Activated naive CD4-positive, alpha-beta T cell (primary cell): ENCODE measurements around the gene RYR2.
"Not testable (repeated sequence)": the region's sequence is repeated elsewhere in the genome, so short reads cannot be mapped to it uniquely, and the experiment has no call there.

Experiments
- DNase-seq, 4 experiments: peaks; one replicate each; lab custom pipeline; 2025; lab: John Stamatoyannopoulos, UW

Gene RYR2

DNA sequence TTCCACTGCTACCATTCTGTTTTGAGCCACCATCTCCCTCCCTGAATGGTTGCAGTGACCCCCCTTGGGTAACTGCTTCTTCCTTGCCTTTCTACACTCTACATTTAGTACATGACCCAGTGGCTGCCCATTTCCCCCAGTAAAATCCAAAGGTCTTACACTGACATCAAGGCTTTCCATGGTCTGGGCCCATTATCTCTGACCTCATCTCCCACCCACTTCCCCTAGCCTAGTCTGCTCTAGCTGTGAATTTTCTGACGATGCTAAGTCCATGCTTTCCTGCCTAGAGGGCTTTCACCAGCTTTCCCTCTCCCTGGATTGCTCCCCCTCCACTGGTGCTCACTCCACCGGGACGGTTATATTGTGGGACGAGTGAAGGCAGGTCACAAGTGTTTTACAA is 219.2 kb downstream of the RYR2 start:
- no peak for DNase-seq

DNA sequence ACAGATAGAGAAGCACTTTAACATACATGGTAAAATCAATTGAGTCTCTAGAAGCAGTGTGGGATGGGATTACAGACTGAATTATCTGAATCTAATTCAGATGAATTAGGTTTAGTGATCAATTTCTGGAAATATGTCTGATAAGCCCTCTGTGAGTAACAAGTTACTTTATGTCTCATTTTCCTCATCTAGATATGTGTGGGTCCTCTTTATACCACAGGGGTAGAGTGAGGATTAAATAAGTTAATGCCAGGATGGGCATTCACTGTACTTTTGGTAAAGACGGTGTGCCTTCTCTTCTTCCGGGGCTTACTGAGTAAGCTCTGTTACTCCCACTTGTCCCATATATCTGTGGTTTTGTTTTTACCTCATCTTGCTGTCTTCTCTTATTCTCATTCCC is 225.8 kb downstream of the RYR2 start:
- DNase-seq: no peak

DNA sequence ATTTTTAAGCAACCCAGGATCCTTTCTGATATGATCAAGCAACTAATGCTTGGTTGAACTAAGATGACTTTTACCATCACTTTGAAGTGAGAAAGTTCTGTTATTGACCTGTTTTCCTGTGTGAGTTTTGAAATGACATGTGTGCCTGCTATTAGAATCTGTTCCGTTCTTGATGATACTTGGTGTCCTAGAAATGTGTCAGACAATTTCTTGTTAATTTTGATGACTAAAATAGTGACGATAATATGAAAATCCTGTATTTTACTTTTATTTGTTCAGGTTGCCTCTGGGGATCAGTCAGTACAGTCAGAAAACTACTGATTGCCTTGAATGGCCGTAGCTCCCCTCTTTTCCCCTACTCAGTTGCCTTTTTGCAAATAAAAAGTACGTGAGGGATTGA is 228.0 kb downstream of the RYR2 start:
- DNase-seq: no peak

GRCh38 chr1:237270353-237270752 is 228.4 kb downstream of the RYR2 start:
- DNase-seq: no peak

GRCh38 chr1:237277994-237278393 is 236.0 kb downstream of the RYR2 start:
- DNase-seq: not testable (repeated sequence)

DNA sequence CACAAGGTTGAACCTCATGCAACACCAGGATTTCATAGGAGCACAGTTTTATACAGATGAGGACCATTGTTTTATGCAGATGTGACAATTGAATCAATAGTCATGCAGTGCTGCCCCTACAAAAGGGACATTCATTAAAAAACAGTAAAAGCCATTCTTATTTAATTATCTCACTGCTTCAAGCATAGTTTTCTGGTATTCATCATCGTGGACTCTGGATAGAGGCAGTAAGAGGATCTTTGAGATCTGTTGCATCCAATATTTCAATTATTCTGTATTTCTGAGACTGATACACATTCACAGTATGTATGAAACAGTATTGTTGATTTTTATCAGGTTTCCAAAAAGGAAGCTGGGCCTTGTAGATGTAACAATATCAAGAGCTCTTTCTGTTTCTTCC is 237.6 kb downstream of the RYR2 start:
- no peak for DNase-seq

GRCh38 chr1:237281481-237281880 is 239.5 kb downstream of the RYR2 start:
- DNase-seq: no peak

- DNase-seq: no peak
These were observed 240.3 kb downstream of the RYR2 start for GRCh38 chr1:237282208-237282783.

DNA sequence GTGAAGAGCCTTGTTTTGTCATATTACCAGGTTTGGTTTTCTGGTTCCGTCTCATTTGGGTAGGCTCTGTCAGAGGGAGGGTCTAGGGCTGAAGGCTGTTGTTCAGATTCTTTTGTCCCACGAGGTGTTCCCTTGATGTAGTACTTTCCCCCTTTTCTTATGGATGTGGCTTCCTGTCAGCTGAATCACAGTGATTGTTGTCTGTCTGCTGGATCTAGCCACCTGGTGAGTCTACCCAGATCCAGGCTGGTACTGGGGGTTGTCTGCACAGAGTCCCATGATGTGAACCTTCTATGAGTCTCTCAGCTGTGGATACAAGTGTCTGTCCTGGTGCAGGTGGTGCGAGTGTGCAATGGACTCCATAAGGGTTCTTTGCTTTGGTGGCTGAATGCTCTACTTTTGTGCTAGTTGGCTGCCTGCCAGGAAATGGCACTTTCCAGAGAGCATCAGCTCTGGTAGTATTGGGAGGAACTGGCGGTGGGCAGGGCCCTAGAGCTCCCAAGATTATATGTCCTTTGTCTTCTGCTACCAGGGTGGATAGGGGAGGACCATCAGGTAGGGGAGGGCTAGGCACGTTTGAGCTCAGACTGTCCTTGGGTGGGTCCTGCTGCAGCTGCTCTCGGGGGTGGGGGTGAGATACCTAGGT is 246.0 kb downstream of the RYR2 start:
- DNase-seq: no peak

- no peak for DNase-seq
These were observed 251.8 kb downstream of the RYR2 start for GRCh38 chr1:237293804-237294203.

DNA sequence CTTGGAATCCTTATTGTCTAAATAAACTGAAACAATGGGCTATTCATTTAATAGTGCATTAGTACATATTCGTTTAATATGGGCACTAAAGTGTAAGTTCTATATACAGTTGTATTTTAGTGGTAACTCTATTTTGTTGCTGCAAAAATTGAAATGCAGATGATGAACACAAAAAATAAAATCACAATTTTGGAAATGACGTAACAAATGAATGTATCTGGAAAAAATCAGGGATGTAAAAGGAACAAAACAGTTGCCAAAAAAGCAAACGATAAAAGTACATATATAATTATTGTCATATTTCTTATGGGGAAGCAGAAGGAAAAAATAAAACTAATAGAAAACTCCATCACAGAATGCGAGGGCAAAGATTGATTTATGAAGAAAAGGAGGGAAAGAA is 254.9 kb downstream of the RYR2 start:
- DNase-seq: no peak

- DNase-seq: no peak
These were observed 258.7 kb downstream of the RYR2 start for GRCh38 chr1:237300642-237301041.

GRCh38 chr1:237303929-237304328 is 261.9 kb downstream of the RYR2 start:
- no peak for DNase-seq

DNA sequence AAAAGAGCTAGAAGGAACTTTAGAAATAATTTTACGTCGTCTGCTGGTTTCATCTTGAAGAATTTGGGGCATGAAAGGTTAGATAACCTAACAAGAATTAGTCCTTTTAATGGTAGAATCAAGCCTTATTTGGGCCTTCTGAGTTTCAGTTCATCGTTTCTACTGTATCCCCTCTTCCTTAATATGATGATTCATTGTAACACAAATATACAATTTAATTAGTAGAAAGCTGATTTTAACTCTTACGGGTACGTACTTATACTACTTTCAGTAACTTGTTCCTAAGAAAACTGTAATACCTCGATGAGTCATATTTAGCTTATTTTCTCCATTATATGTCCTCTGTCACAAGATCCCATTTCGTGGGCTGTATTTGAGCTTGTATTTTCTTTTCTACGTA is 264.7 kb downstream of the RYR2 start:
- no peak for DNase-seq

DNA sequence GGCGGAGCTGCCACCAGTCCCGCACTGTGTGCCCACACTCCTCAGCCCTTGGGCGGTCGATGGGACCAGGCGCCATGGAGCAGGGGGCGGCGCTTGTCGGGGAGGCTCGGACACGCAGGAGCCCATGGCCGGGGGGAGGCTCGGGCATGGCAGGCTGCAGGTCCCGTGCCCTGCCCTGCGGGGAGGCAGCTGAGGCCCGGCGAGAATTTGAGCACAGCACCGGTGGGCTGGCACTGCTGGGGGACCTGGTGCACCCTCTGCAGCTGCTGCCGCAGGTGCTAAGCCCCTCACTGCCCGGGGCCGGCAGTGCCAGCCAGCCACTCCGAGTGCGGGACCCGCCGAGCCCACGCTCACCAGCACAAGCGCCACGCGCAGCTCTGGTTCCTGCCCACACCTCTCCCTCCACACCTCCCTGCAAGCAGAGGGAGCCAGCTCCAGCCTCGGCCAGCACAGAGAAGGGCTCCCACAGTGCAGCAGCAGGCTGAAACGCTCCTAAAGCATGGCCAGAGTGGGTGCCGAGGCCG is 267.7 kb downstream of the RYR2 start:
- no peak for DNase-seq

DNA sequence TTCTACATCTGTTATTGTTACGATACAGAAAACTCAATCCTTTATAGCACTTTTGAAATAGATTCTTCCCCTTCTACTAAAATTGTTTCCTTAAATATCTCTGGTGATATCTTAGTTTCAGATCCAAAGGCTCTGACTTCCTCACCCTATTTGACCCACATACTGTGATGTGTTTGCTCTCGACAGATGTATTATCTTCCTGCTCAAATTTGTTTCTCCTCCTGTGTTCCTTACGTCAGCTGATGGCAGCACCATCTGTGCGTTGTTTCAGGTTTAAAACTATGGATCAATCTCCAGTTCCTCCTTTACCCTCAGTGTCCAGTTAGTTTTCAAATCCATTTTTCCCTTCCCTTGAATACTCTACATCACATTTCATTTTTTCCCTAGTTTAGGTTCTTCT is 274.4 kb downstream of the RYR2 start:
- DNase-seq: no peak

- no peak for DNase-seq
These were observed 276.8 kb downstream of the RYR2 start for GRCh38 chr1:237318748-237319147.

DNA sequence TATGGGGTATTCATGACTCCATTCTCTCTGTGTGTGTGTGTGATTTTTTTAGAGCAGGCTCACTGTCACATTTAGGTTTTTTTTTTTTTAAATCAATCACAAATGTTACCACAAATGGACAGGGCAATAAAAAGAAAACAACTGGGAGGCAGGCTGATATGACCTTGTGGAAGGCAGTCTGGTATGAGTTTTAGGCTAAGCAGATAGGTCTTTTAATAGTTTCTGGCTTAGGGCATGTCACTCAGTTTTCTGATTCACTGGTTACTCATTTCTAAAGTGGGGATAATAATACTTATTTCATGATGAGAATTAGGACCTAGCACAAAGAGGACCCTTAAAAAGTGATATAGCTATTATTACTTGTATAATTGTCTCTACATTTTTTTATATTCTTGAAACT is 278.9 kb downstream of the RYR2 start:
- no peak for DNase-seq

DNA sequence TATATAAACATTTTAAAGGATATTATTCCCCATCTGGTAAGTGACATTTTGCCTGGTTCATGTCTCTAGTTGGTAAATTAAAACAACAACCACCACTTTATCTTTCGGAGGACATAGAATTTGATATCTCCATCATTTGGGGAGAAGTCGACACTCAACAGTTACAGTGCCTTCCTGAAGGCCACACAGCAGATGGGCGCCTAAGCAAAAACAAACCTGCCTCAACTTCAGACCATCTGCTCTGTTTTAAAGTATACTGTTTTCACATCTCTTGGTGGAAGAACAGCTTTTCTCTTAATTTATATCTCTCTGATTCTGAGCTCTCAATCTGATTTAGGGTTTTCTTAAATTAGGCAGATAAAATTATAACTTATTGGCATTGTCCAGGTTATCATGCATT is 282.2 kb downstream of the RYR2 start:
- DNase-seq: no peak

DNA sequence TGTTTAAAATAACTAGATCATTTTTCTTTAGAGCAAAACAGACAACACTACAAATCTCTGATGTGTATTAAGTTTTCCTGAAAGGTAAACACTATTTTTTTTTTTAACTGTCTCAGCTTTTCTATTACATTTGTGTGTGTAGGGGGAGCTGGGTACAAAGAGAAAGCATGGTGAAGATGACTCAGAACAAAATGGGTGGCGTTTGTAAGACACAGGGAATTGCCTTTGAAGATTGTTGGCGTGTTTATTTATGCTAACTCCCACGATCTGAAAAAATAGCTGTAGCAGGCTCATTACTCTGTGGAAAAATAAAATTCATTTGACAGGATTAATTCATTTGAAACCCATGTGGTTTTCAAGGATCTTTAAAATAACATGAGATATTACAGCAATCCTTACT is 285.1 kb downstream of the RYR2 start:
- no peak for DNase-seq

DNA sequence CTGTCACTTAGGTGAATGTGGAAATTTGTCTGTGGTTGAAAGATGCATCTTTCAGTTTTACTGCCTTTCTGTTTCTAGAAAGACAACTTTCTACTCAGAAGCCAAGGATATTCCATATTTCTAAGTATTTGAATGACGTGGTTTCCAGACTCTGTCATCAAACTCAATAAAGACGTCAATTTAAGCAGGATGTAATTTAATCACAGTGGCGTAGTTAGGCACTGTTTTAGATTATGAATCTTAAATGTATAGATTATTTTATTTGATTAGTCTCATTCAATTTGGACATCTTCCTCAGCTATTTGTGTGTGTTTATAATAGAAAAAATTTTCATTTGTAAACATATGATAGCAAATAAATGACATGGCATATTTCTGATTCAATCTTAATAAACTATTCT is 298.9 kb downstream of the RYR2 start:
- DNase-seq: no peak

DNA sequence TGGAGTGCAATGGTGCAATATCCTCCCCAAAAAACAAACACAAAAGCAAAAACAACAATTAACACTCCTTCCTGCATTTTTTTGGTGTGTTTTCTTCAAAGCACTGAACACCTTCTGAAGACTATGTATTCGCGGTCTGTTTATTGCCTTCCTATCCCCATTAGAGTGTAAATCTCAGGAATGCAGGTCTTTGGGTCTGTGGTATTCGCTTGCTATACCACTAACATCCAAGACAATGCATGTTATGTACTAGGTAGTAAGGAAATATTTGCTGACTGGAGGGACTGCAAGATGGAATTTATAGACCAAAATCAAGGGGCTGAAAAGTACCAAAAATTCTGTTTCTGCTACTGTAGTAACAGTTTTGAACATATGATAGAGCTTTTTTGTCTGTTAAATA is 299.4 kb downstream of the RYR2 start:
- no peak for DNase-seq

- DNase-seq: no peak
These were observed 300.7 kb downstream of the RYR2 start for GRCh38 chr1:237342730-237343129.

DNA sequence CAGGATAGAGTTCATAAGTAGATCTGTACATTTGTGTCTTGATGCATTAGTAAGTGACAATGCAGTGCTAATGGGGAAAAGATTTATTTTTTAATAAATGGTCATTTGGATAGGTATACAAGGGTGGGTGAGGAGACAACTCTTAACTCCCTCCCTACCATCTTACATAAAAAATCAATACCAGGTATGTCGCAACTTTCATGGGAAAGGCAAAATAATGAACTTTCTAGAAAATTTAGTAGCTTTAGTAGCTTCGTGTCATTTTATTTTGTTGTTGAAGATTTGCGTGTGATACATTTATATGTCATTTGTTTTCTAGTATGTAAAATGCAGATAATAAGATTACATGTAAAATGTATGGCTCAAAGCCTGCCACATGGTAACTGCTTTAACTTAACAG is 310.8 kb downstream of the RYR2 start:
- DNase-seq: no peak
